Measurements from ENCODE around the gene GCNT1. TPM values are rescaled to one million over a fixed set of nuclear protein-coding genes. Genes with fewer than 3 reads are reported as not detected.

Gene GCNT1
- total RNA-seq, 1 experiment from 2014 or later = 0.28 TPM

DNA sequence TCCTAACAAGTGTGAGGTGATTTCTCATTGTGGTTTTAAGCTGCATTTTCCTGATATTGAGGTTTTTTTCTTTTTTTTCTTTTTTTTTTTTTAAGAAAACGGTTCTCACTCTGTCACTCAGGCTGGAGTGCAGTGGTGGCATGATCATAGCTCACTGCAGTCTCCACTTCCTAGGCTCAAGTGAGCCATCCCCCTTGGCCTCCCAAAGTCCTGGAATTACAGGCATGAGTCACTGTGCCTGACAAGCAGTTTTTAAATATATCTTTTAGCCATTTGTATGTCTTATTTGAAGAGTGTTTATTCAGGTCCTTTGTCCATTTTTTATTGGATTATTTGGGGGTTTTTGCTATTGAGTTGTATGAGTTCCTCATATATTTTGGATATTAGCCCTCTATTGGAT lies 53.8 kb downstream of the GCNT1 start:
- H3K4me3 ChIP-seq (ENCODE audit: low read depth in 2 of 2, low read length in 2 of 2) = no peak overlapping the region
- ATAC-seq (no peak), DNase-seq (ENCODE audit: low read depth, low spot score) (no peak)
- H3K36me3 ChIP-seq (ENCODE audit: control insufficient read depth, insufficient read depth, low read length) = no peaks in the 10 kb centered on the region
- in situ Hi-C loops (cut with HindIII; ENCODE audit: low pct_unique_long_range_greater_than_20kb, low sequenced_read_pairs) (no loop called here), intact Hi-C loops (cut with micrococcal nuclease; ENCODE audit: unreplicated experiment) (no loop called here)
- no peaks in the 10 kb centered on the region for H3K4me1 ChIP-seq (ENCODE audit: control insufficient read depth, insufficient read depth, low read length)
- TF ChIP-seq, protein P1, sequence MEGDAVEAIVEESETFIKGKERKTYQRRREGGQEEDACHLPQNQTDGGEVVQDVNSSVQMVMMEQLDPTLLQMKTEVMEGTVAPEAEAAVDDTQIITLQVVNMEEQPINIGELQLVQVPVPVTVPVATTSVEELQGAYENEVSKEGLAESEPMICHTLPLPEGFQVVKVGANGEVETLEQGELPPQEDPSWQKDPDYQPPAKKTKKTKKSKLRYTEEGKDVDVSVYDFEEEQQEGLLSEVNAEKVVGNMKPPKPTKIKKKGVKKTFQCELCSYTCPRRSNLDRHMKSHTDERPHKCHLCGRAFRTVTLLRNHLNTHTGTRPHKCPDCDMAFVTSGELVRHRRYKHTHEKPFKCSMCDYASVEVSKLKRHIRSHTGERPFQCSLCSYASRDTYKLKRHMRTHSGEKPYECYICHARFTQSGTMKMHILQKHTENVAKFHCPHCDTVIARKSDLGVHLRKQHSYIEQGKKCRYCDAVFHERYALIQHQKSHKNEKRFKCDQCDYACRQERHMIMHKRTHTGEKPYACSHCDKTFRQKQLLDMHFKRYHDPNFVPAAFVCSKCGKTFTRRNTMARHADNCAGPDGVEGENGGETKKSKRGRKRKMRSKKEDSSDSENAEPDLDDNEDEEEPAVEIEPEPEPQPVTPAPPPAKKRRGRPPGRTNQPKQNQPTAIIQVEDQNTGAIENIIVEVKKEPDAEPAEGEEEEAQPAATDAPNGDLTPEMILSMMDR (IDR thresholded peaks at IDR 0.05) = no peak
- TF ChIP-seq TCF7L2 (IDR thresholded peaks at IDR 0.05; ENCODE audit: low read depth, low read length) (no peak), POLR2AphosphoS5 (IDR thresholded peaks at IDR 0.05; ENCODE audit: low read depth, low read length) (no peak), SIN3A (IDR thresholded peaks at IDR 0.05; ENCODE audit: borderline replicate concordance, insufficient read depth, low read depth, low read length) (no peak)
- TF ChIP-seq, protein P2, sequence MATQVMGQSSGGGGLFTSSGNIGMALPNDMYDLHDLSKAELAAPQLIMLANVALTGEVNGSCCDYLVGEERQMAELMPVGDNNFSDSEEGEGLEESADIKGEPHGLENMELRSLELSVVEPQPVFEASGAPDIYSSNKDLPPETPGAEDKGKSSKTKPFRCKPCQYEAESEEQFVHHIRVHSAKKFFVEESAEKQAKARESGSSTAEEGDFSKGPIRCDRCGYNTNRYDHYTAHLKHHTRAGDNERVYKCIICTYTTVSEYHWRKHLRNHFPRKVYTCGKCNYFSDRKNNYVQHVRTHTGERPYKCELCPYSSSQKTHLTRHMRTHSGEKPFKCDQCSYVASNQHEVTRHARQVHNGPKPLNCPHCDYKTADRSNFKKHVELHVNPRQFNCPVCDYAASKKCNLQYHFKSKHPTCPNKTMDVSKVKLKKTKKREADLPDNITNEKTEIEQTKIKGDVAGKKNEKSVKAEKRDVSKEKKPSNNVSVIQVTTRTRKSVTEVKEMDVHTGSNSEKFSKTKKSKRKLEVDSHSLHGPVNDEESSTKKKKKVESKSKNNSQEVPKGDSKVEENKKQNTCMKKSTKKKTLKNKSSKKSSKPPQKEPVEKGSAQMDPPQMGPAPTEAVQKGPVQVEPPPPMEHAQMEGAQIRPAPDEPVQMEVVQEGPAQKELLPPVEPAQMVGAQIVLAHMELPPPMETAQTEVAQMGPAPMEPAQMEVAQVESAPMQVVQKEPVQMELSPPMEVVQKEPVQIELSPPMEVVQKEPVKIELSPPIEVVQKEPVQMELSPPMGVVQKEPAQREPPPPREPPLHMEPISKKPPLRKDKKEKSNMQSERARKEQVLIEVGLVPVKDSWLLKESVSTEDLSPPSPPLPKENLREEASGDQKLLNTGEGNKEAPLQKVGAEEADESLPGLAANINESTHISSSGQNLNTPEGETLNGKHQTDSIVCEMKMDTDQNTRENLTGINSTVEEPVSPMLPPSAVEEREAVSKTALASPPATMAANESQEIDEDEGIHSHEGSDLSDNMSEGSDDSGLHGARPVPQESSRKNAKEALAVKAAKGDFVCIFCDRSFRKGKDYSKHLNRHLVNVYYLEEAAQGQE (IDR thresholded peaks at IDR 0.05; ENCODE audit: insufficient read depth in 1 of 2, low read depth in 2 of 2, low read length in 1 of 2) = no peak
- no peaks in the 10 kb centered on the region for H3K27me3 ChIP-seq (ENCODE audit: control insufficient read depth, insufficient read depth, low read length)
- POLR2A ChIA-PET = no interaction called here
- H3K27ac ChIP-seq (ENCODE audit: low read length) = no peak overlapping the region
- BruUV-seq (replicated peaks) = no TSS peak
- CTCF ChIA-PET = no interaction called here
- H3K9me3 ChIP-seq (ENCODE audit: control insufficient read depth, insufficient read depth, low read depth, low read length) = no peaks in the 10 kb centered on the region

DNA sequence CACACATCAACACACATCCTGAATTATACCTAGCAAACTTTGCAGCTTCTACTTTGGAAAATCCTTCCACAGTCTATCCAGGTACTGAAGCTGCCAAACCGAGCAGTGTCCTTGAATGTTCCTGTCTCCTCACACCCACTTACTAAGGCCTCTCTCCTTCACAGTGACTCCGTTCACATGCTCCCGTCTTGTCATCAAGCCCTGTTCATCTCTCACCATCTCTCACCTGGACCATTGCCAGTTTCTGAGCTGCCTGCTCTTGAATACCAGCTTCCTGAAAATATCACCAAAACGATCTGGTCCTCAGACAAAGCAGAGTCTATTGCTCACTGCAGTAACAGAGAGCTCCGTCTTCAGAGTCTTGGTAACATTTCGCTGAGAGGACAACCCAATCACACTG lies 57.4 kb downstream of the GCNT1 start:
- in situ Hi-C loops (cut with HindIII; ENCODE audit: low pct_unique_long_range_greater_than_20kb, low sequenced_read_pairs) (no loop called here), intact Hi-C loops (cut with micrococcal nuclease; ENCODE audit: unreplicated experiment) (no loop called here)
- H3K4me1 ChIP-seq (ENCODE audit: control insufficient read depth, insufficient read depth, low read length) = no peaks in the 10 kb centered on the region
- POLR2A ChIA-PET = no interaction called here
- H3K27me3 ChIP-seq (ENCODE audit: control insufficient read depth, insufficient read depth, low read length) = no peaks in the 10 kb centered on the region
- no peaks in the 10 kb centered on the region for H3K9me3 ChIP-seq (ENCODE audit: control insufficient read depth, insufficient read depth, low read depth, low read length)
- CTCF ChIA-PET = no interaction called here
- H3K27ac ChIP-seq (ENCODE audit: low read length) = no peak overlapping the region
- no TSS peak for BruUV-seq (replicated peaks)
- TF ChIP-seq, protein P1 (IDR thresholded peaks at IDR 0.05) = no peak
- TF ChIP-seq, protein P2 (IDR thresholded peaks at IDR 0.05; ENCODE audit: insufficient read depth in 1 of 2, low read depth in 2 of 2, low read length in 1 of 2) = no peak
- TF ChIP-seq TCF7L2 (IDR thresholded peaks at IDR 0.05; ENCODE audit: low read depth, low read length) (no peak), POLR2AphosphoS5 (IDR thresholded peaks at IDR 0.05; ENCODE audit: low read depth, low read length) (no peak), SIN3A (IDR thresholded peaks at IDR 0.05; ENCODE audit: borderline replicate concordance, insufficient read depth, low read depth, low read length) (no peak)
- ATAC-seq (no peak), DNase-seq (ENCODE audit: low read depth, low spot score) (no peak)
- no peaks in the 10 kb centered on the region for H3K36me3 ChIP-seq (ENCODE audit: control insufficient read depth, insufficient read depth, low read length)
- H3K4me3 ChIP-seq (ENCODE audit: low read depth in 2 of 2, low read length in 2 of 2) = no peak overlapping the region

All from Panc1 (cell line).